ENCODE results near the gene KCNH6.

DNA sequence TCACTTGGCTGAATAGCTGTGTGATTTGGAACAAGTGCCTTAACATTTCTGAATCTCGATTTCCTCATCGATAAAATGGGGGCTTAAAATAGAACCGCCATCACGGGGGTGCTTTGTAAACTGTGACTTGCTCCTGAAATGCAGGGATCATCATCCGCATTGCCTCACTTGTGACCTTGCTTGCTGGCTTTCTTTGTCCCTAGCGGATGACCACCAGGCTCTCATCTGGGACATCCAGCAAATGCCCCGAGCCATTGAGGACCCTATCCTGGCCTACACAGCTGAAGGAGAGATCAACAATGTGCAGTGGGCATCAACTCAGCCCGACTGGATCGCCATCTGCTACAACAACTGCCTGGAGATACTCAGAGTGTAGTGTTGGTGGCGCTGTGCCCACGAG, 65.6 kb downstream of the KCNH6 start:
- TF ChIP-seq TAF1 (IDR thresholded peaks at IDR 0.05; ENCODE audit: low read depth, low read length) (no peak), POLR2AphosphoS5 (IDR thresholded peaks at IDR 0.05; ENCODE audit: low read depth, low read length) (no peak), POLR2A (IDR thresholded peaks at IDR 0.05; ENCODE audit: low read depth, low read length) (no peak), POU2F2 (IDR thresholded peaks at IDR 0.05; ENCODE audit: low read depth, low read length) (no peak), PAX5 (IDR thresholded peaks at IDR 0.05; ENCODE audit: insufficient read depth, low read length, severe bottlenecking) (no peak)

All from GM12891 (cell line).